Liver (tissue), 9 donors: Measurements from ENCODE around the gene SLC52A1. TPM values are rescaled to one million over a fixed set of nuclear protein-coding genes. Genes with fewer than 3 reads are reported as not detected.

Experiments used
- DNase-seq: peaks from one replicate; pipeline ENCODE4 v3.0.0-alpha.2; 2017; ENCODE audit warnings: low spot score
- H3K27ac ChIP-seq, 2 donors: one replicate each; pipeline ENCODE4 v1.7.0; 2013; ENCODE audit warnings: inconsistent platforms in 2 of 2, low read length in 2 of 2, control low read depth in 1 of 2, low read depth in 1 of 2, mild to moderate bottlenecking in 1 of 2
- H3K27me3 ChIP-seq, 4 donors: one replicate each; pipeline versions ENCODE4 v1.6.1 to v1.7.0; 2013; ENCODE audit warnings: low read length in 3 of 4, inconsistent platforms in 1 of 4, mild to moderate bottlenecking in 1 of 4, moderate library complexity in 1 of 4; ENCODE audit not compliant: control insufficient read depth in 4 of 4, insufficient read depth in 4 of 4
- H3K36me3 ChIP-seq, 4 donors: one replicate each; pipeline versions ENCODE4 v1.6.1 to v1.7.0; 2013; ENCODE audit warnings: low read length in 3 of 4, mild to moderate bottlenecking in 3 of 4, low read depth in 1 of 4, moderate library complexity in 1 of 4; ENCODE audit not compliant: control insufficient read depth in 4 of 4, insufficient read depth in 3 of 4
- H3K4me1 ChIP-seq, 4 donors: one replicate each; pipeline versions ENCODE4 v1.6.1 to v1.7.0; 2013; ENCODE audit warnings: low read length in 3 of 4, mild to moderate bottlenecking in 3 of 4, moderate library complexity in 1 of 4; ENCODE audit not compliant: control insufficient read depth in 4 of 4, insufficient read depth in 4 of 4
- H3K4me3 ChIP-seq, 3 donors: one replicate each; pipeline versions ENCODE4 v1.6.1 to v1.7.0; 2013; ENCODE audit warnings: low read length in 3 of 3, control low read depth in 1 of 3, low read depth in 1 of 3, mild to moderate bottlenecking in 1 of 3
- H3K9ac ChIP-seq, 2 donors: one replicate each; pipeline ENCODE4 v1.7.0; 2013; ENCODE audit warnings: low read length in 2 of 2, mild to moderate bottlenecking in 2 of 2, moderate library complexity in 2 of 2, control low read depth in 1 of 2, low read depth in 1 of 2
- H3K9me3 ChIP-seq, 4 donors: one replicate each; pipeline versions ENCODE4 v1.6.1 to v1.7.0; 2013; ENCODE audit warnings: low read length in 3 of 4; ENCODE audit not compliant: control insufficient read depth in 4 of 4
- EGR1 ChIP-seq, 2 donors: IDR thresholded peaks; 2 replicates each; pipeline ENCODE4 v1.6.1; 2016 to 2018; ENCODE audit warnings: antibody characterized with exemption in 2 of 2, low read depth in 2 of 2
- FOXA1 ChIP-seq: IDR thresholded peaks from 2 replicates; pipeline ENCODE4 v1.6.1; 2016; ENCODE audit warnings: antibody characterized with exemption
- FOXA2 ChIP-seq: IDR thresholded peaks from 2 replicates; pipeline ENCODE4 v1.6.1; 2016; ENCODE audit warnings: antibody characterized with exemption
- GABPA ChIP-seq, 2 donors: IDR thresholded peaks in 1 of 2; conservative IDR thresholded peaks in 1 of 2; 2 replicates each; pipeline ENCODE4 v1.6.1; 2016; ENCODE audit warnings: antibody characterized with exemption in 2 of 2, mild to moderate bottlenecking in 1 of 2, moderate library complexity in 1 of 2
- HNF4A ChIP-seq, 2 donors: conservative IDR thresholded peaks; 2 replicates each; pipeline ENCODE4 v1.6.1; 2016; ENCODE audit warnings: antibody characterized with exemption in 2 of 2, mild to moderate bottlenecking in 2 of 2
- HNF4G ChIP-seq: IDR thresholded peaks from 2 replicates; pipeline ENCODE4 v1.6.1; 2016; ENCODE audit warnings: antibody characterized with exemption
- JUND ChIP-seq, 2 donors: IDR thresholded peaks; 2 replicates each; pipeline ENCODE4 v1.6.1; 2016; ENCODE audit warnings: antibody characterized with exemption in 2 of 2
- MAX ChIP-seq: IDR thresholded peaks from 2 replicates; pipeline ENCODE4 v1.6.1; 2016; ENCODE audit warnings: antibody characterized with exemption
- NR2F2 ChIP-seq: IDR thresholded peaks from 2 replicates; pipeline ENCODE4 v1.6.1; 2016; ENCODE audit warnings: antibody characterized with exemption
- RAD21 ChIP-seq, 2 donors: IDR thresholded peaks; 2 replicates each; pipeline ENCODE4 v1.6.1; 2016; ENCODE audit warnings: antibody characterized with exemption in 2 of 2, mild to moderate bottlenecking in 2 of 2
- REST ChIP-seq: IDR thresholded peaks from 2 replicates; pipeline ENCODE4 v1.6.1; 2016; ENCODE audit warnings: antibody characterized with exemption, mild to moderate bottlenecking
- RXRA ChIP-seq, 2 donors: IDR thresholded peaks; 2 replicates each; pipeline ENCODE4 v1.6.1; 2017 to 2018; ENCODE audit warnings: antibody characterized with exemption in 2 of 2, mild to moderate bottlenecking in 1 of 2
- SP1 ChIP-seq: IDR thresholded peaks from 2 replicates; pipeline ENCODE4 v1.6.1; 2018; ENCODE audit warnings: antibody characterized with exemption, mild to moderate bottlenecking
- TAF1 ChIP-seq: conservative IDR thresholded peaks from 2 replicates; pipeline ENCODE4 v1.6.1; 2016; ENCODE audit warnings: antibody characterized with exemption, mild to moderate bottlenecking
- YY1 ChIP-seq: IDR thresholded peaks from 2 replicates; pipeline ENCODE4 v1.6.1; 2016; ENCODE audit warnings: antibody characterized with exemption, mild to moderate bottlenecking
- ZBTB33 ChIP-seq: IDR thresholded peaks from 2 replicates; pipeline ENCODE4 v1.6.1; 2016; ENCODE audit warnings: antibody characterized with exemption
- WGBS: extraction: QIAGEN DNeasy Blood & Tissue Kit; methylation state at CpG from one replicate; pipeline ENCODE4 v1.1.7; 2013; 5-methylcytosine and 5-hydroxymethylcytosine counted together
- polyA plus RNA-seq, 2 donors: library from polyadenylated mRNA; stranded (reverse) in 1 of 2; unstranded in 1 of 2; fragments of 200-250 nt in 1 of 2; fragments of >200 nt in 1 of 2; fragmentation: Nextera tagmentation in 1 of 2; extraction: Ambion mirVana in 1 of 2; gene quantifications; one replicate each; pipeline versions ENCODE4 v1.2.1 to v1.2.3, GENCODE V29; 2013 to 2015
- total RNA-seq, 2 donors: library from RNA; depleted of rRNA; stranded (reverse); fragments of >200 nt; gene quantifications; one replicate each; pipeline ENCODE4 v1.2.3, GENCODE V29; 2014
- TF ChIP-seq, protein P1 (sequence below): fragments of 150-350 bp; IDR thresholded peaks from 2 replicates; pipeline ENCODE4 v1.5.1; 2017; ENCODE audit warnings: improper control_type of control experiment, low read depth, low read length; ENCODE audit not compliant: missing input control
- TF ChIP-seq, protein P2 (sequence below): IDR thresholded peaks from 2 replicates; pipeline ENCODE4 v1.6.1; 2016; ENCODE audit warnings: antibody characterized with exemption
- donor health status: healthy.
- donor health status: healthy.
- donor health status: healthy.
- donor health status: healthy.
- donor health status: healthy.

Gene SLC52A1
- total and polyA plus RNA-seq, 4 donors, result 0.08 to 0.28 (median 0.11) TPM; not detected in 1

GRCh38 chr17:4986403-4986802 lies 48.8 kb downstream of the SLC52A1 start:
- no peaks in the 10 kb centered on the region for H3K9me3 ChIP-seq
- peak overlapping the region in 1 of 2 donors; percentile 87 for H3K9ac ChIP-seq
- H3K36me3 ChIP-seq, result peaks cover 2 to 13% (median 7%) of the 10 kb centered on the region in 4 donors
- peak overlapping the region; percentile 18 to 84 (median 78) for H3K4me3 ChIP-seq
- WGBS, result 47% methylated on average over 5 of the region's 5 CpGs
- DNase-seq, result no peak
- peak overlapping the region; percentile 76 to 81 for H3K27ac ChIP-seq
- TF ChIP-seq HNF4A (conservative IDR thresholded peaks at IDR 0.05), result no peak
- no peak for TF ChIP-seq GABPA (IDR thresholded peaks at IDR 0.05 in 1 of 2, conservative IDR thresholded peaks at IDR 0.05 in 1 of 2)
- no peak for TF ChIP-seq RXRA (IDR thresholded peaks at IDR 0.05)
- TF ChIP-seq, protein P1, sequence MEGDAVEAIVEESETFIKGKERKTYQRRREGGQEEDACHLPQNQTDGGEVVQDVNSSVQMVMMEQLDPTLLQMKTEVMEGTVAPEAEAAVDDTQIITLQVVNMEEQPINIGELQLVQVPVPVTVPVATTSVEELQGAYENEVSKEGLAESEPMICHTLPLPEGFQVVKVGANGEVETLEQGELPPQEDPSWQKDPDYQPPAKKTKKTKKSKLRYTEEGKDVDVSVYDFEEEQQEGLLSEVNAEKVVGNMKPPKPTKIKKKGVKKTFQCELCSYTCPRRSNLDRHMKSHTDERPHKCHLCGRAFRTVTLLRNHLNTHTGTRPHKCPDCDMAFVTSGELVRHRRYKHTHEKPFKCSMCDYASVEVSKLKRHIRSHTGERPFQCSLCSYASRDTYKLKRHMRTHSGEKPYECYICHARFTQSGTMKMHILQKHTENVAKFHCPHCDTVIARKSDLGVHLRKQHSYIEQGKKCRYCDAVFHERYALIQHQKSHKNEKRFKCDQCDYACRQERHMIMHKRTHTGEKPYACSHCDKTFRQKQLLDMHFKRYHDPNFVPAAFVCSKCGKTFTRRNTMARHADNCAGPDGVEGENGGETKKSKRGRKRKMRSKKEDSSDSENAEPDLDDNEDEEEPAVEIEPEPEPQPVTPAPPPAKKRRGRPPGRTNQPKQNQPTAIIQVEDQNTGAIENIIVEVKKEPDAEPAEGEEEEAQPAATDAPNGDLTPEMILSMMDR, result no peak
- TF ChIP-seq RAD21 (IDR thresholded peaks at IDR 0.05), result no peak
- no peak for TF ChIP-seq NR2F2
- no peak for TF ChIP-seq ZBTB33
- TF ChIP-seq FOXA1, result no peak
- no peak for TF ChIP-seq HNF4G
- no peak for TF ChIP-seq YY1
- no peak for TF ChIP-seq SP1
- TF ChIP-seq FOXA2, result no peak
- TF ChIP-seq REST, result no peak
- no peak for TF ChIP-seq TAF1
- TF ChIP-seq, protein P2, sequence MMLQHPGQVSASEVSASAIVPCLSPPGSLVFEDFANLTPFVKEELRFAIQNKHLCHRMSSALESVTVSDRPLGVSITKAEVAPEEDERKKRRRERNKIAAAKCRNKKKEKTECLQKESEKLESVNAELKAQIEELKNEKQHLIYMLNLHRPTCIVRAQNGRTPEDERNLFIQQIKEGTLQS, result no peak
- TF ChIP-seq JUND (IDR thresholded peaks at IDR 0.05), result no peak
- no peak for TF ChIP-seq EGR1 (IDR thresholded peaks at IDR 0.05; ENCODE audit: low read depth in 2 of 2)
- TF ChIP-seq MAX, result no peak
- no peaks in the 10 kb centered on the region for H3K27me3 ChIP-seq
- H3K4me1 ChIP-seq, result peaks cover 10 to 21% (median 15%) of the 10 kb centered on the region in 4 donors

Other genes with a start within 250 kb of the SLC52A1 start
- gene VMO1, start 249.1 kb downstream of the SLC52A1 start, total RNA-seq, result 1 to 10 TPM; 1.7 to 1.8 TPM
- 1 to 10 TPM; 5.9 to 9.1 TPM for gene VMO1, start 249.1 kb downstream of the SLC52A1 start, polyA plus RNA-seq
- gene GLTPD2, start 246.5 kb downstream of the SLC52A1 start, total RNA-seq, result 10 to 100 TPM; 15.1 to 34.5 TPM
- 10 to 100 TPM; 16.9 to 63.2 TPM for gene GLTPD2, start 246.5 kb downstream of the SLC52A1 start, polyA plus RNA-seq
- 10 to 100 TPM; 64.7 to 95.5 TPM for gene PSMB6, start 239.3 kb downstream of the SLC52A1 start, total RNA-seq
- gene PSMB6, start 239.3 kb downstream of the SLC52A1 start, polyA plus RNA-seq, result 100 to 1,000 TPM; 155 to 219 TPM
- 10 to 100 TPM in 1 of 2 donors, 1 to 10 TPM in 1; 3.5 to 15.8 TPM for gene PLD2, start 228.3 kb downstream of the SLC52A1 start, total RNA-seq
- 1 to 10 TPM; 5.6 to 6.0 TPM for gene PLD2, start 228.3 kb downstream of the SLC52A1 start, polyA plus RNA-seq
- 10 to 100 TPM; 25.6 to 30.6 TPM for gene MINK1, start 202.1 kb downstream of the SLC52A1 start, total RNA-seq
- 10 to 100 TPM in 1 of 2 donors, 1 to 10 TPM in 1; 6.9 to 16.6 TPM for gene MINK1, start 202.1 kb downstream of the SLC52A1 start, polyA plus RNA-seq
- gene C17orf107, start 135.9 kb downstream of the SLC52A1 start, total RNA-seq, result 1 to 10 TPM; 1.1 to 2.3 TPM
- gene C17orf107, start 135.9 kb downstream of the SLC52A1 start, polyA plus RNA-seq, result 1 to 10 TPM in 1 of 2 donors, under 1 TPM in 1; 0.19 to 5.9 TPM
- under 1 TPM; 0.19 to 0.84 TPM for gene CHRNE, start 132.3 kb downstream of the SLC52A1 start, total RNA-seq
- 1 to 10 TPM in 1 of 2 donors, under 1 TPM in 1; 0.47 to 3.1 TPM for gene CHRNE, start 132.3 kb downstream of the SLC52A1 start, polyA plus RNA-seq
- gene GP1BA, start 103.1 kb downstream of the SLC52A1 start, total RNA-seq, result 1 to 10 TPM in 1 of 2 donors, not detected in 1; 2.3 TPM
- gene GP1BA, start 103.1 kb downstream of the SLC52A1 start, polyA plus RNA-seq, result under 1 TPM; 0.03 to 0.18 TPM
- 10 to 100 TPM; 28.5 to 40.7 TPM for gene SLC25A11, start 95.4 kb downstream of the SLC52A1 start, total RNA-seq
- gene SLC25A11, start 95.4 kb downstream of the SLC52A1 start, polyA plus RNA-seq, result 10 to 100 TPM; 51.3 to 54.1 TPM
- gene RNF167, start 95.2 kb downstream of the SLC52A1 start, total RNA-seq, result 10 to 100 TPM; 15.9 to 23.4 TPM
- 10 to 100 TPM; 25.4 to 72.6 TPM for gene RNF167, start 95.2 kb downstream of the SLC52A1 start, polyA plus RNA-seq
- gene PFN1, start 86.9 kb downstream of the SLC52A1 start, total RNA-seq, result 100 to 1,000 TPM; 150 to 672 TPM
- gene PFN1, start 86.9 kb downstream of the SLC52A1 start, polyA plus RNA-seq, result 100 to 1,000 TPM; 568 to 592 TPM
- gene ENO3, start 84.3 kb downstream of the SLC52A1 start, total RNA-seq, result 10 to 100 TPM; 26.3 to 27.5 TPM
- 100 to 1,000 TPM in 1 of 2 donors, 10 to 100 TPM in 1; 34.1 to 117 TPM for gene ENO3, start 84.3 kb downstream of the SLC52A1 start, polyA plus RNA-seq
- 10 to 100 TPM; 18.6 to 19.8 TPM for gene SPAG7, start 67.6 kb downstream of the SLC52A1 start, total RNA-seq
- 10 to 100 TPM; 32.1 to 66.3 TPM for gene SPAG7, start 67.6 kb downstream of the SLC52A1 start, polyA plus RNA-seq
- 1 to 10 TPM; 7.8 to 9.6 TPM for gene CAMTA2, start 47.8 kb downstream of the SLC52A1 start, total RNA-seq
- 10 to 100 TPM; 14.3 to 17.6 TPM for gene CAMTA2, start 47.8 kb downstream of the SLC52A1 start, polyA plus RNA-seq
- under 1 TPM; 0.28 to 0.42 TPM for gene INCA1, start 37.9 kb downstream of the SLC52A1 start, total RNA-seq
- under 1 TPM; 0.68 to 0.75 TPM for gene INCA1, start 37.9 kb downstream of the SLC52A1 start, polyA plus RNA-seq
- gene KIF1C, start 37.5 kb downstream of the SLC52A1 start, total RNA-seq, result 10 to 100 TPM; 19.7 to 62.2 TPM
- 10 to 100 TPM; 10.4 to 53.8 TPM for gene KIF1C, start 37.5 kb downstream of the SLC52A1 start, polyA plus RNA-seq
- gene ZFP3, start 43.0 kb upstream of the SLC52A1 start, total RNA-seq, result 1 to 10 TPM; 1.6 TPM
- gene ZFP3, start 43.0 kb upstream of the SLC52A1 start, polyA plus RNA-seq, result under 1 TPM; 0.46 to 0.56 TPM
- 1 to 10 TPM; 2.5 to 4.0 TPM for gene ZNF232, start 76.5 kb upstream of the SLC52A1 start, total RNA-seq
- 1 to 10 TPM; 2.9 to 3.0 TPM for gene ZNF232, start 76.5 kb upstream of the SLC52A1 start, polyA plus RNA-seq
- under 1 TPM; under 0.01 to 0.05 TPM for gene USP6, start 80.6 kb upstream of the SLC52A1 start, total RNA-seq
- under 1 TPM in 1 of 2 donors, not detected in 1; 0.18 TPM for gene USP6, start 80.6 kb upstream of the SLC52A1 start, polyA plus RNA-seq
- gene ZNF594, start 156.4 kb upstream of the SLC52A1 start, total RNA-seq, result 1 to 10 TPM; 6.7 to 7.4 TPM
- gene ZNF594, start 156.4 kb upstream of the SLC52A1 start, polyA plus RNA-seq, result 1 to 10 TPM in 1 of 2 donors, under 1 TPM in 1; 0.76 to 1.5 TPM
- 1 to 10 TPM; 3.9 to 5.7 TPM for gene SCIMP, start 199.4 kb upstream of the SLC52A1 start, total RNA-seq
- gene SCIMP, start 199.4 kb upstream of the SLC52A1 start, polyA plus RNA-seq, result 1 to 10 TPM; 3.0 TPM
- gene RABEP1, start 246.9 kb upstream of the SLC52A1 start, total RNA-seq, result 10 to 100 TPM; 21.5 to 26.6 TPM
- gene RABEP1, start 246.9 kb upstream of the SLC52A1 start, polyA plus RNA-seq, result 10 to 100 TPM; 13.3 to 19.7 TPM